Measurements from ENCODE around the gene KRT32. TPM values are rescaled to one million over a fixed set of nuclear protein-coding genes. Genes with fewer than 3 reads are reported as not detected.

KRT32 gene
- total RNA-seq, 4 donors from 2014 or later, result 0.40 to 71.2 (median 14.8) TPM

DNA sequence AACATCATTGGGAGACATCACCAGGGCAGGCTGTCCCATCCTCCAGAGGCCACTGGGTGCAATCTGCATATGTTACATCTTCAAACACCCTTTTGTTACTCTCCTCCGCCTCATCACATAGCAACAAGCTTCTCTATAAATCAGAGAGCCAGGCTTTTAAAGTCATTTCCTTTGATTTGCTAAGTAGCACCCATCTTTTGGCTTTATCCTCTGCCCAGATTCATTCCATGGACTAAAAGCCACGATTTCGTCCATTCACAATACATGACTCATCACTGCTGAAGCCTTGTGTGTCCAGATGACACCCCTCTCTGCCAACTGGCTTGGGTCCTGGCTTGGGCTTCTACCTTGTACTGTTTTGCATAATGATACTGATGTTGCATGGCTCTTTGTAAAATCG lies 24.4 kb downstream of the KRT32 start:
- TF ChIP-seq, protein P1, sequence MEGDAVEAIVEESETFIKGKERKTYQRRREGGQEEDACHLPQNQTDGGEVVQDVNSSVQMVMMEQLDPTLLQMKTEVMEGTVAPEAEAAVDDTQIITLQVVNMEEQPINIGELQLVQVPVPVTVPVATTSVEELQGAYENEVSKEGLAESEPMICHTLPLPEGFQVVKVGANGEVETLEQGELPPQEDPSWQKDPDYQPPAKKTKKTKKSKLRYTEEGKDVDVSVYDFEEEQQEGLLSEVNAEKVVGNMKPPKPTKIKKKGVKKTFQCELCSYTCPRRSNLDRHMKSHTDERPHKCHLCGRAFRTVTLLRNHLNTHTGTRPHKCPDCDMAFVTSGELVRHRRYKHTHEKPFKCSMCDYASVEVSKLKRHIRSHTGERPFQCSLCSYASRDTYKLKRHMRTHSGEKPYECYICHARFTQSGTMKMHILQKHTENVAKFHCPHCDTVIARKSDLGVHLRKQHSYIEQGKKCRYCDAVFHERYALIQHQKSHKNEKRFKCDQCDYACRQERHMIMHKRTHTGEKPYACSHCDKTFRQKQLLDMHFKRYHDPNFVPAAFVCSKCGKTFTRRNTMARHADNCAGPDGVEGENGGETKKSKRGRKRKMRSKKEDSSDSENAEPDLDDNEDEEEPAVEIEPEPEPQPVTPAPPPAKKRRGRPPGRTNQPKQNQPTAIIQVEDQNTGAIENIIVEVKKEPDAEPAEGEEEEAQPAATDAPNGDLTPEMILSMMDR (IDR thresholded peaks at IDR 0.05), result no peak
- no peak for TF ChIP-seq POLR2AphosphoS5 (IDR thresholded peaks at IDR 0.05)
- no peak for TF ChIP-seq EP300 (IDR thresholded peaks at IDR 0.05)
- no peak for TF ChIP-seq POLR2A (IDR thresholded peaks at IDR 0.05)
- 80% methylated on average over 4 of the region's 4 CpGs for WGBS
- Histone ChIP-seq H3K27me3 (peaks cover 13% of the 10 kb centered on the region), H3K36me3 (no peaks in the 10 kb centered on the region), H3K4me3 (no peak overlapping the region), H3K4me1 (no peaks in the 10 kb centered on the region), H3K9me3 (no peaks in the 10 kb centered on the region), H3K27ac (no peak overlapping the region)
- no peak for DNase-seq (ENCODE audit: low spot score in 2 of 2)

DNA sequence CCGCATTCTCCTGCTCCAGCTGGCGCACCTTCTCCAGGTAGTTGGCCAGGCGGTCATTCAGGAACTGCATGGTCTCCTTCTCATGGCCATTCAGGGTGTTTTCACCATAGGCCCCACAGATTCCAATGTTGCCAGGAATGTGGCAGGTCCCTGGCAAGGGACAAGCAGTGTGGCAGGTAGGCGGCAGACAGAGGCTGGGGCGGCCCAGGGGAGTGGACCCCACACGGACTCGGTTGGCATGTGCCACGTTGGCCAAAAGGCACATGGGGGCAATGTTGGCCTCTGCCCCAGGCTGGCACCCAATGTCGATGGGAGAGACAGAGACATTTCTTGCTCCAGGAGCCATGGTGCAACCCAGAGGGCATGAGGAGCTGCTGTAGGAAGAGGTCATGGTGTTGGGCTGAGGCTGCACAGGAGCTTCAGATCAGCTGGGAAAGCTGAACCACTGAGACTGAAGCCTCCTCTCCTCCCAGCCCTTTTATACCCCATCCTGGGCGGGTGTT lies 26.6 kb downstream of the KRT32 start, which contains the start of gene KRT38:
TSS of gene KRT38 (minus strand) at position 453 of the 503 bp plus-strand sequence. CDS start at position 391, 62 bp downstream.
- Histone ChIP-seq H3K4me3 (no peak within 1 kb of the TSS), H3K9me3 (no peaks in the 10 kb centered on the region), H3K4me1 (no peaks in the 10 kb centered on the region), H3K36me3 (no peaks in the 10 kb centered on the region), H3K27ac (no peak within 1 kb of the TSS), H3K27me3 (peaks cover 11% of the 10 kb centered on the region)
- DNase-seq (ENCODE audit: low spot score in 2 of 2), result no peak
- TF ChIP-seq POLR2AphosphoS5 (IDR thresholded peaks at IDR 0.05) (no peak), POLR2A (IDR thresholded peaks at IDR 0.05) (no peak), EP300 (IDR thresholded peaks at IDR 0.05) (no peak)
- TF ChIP-seq, protein P1 (IDR thresholded peaks at IDR 0.05), result no peak
- WGBS, result 92% methylated on average over 6 of the region's 10 CpGs

DNA sequence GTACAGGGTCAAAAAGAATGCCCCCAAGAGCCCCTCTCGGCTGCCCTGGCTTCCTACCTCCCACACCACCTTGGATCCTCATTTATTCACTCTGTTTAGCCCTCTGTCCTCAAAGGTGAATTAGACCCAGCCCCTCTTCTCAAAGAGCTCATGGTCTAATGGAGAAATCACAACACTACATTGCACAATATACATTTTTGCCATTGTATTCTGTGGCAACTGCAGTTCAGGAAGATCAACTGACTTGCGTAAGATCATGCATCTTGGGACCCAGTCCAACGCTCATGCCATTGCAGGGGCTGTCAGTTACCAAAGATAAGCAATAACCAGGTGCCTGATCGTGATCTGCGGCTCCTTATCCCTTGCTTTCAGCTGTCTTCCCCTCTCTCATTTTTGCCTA lies 27.8 kb downstream of the KRT32 start:
- DNase-seq (ENCODE audit: low spot score in 2 of 2), result no peak
- no peak overlapping the region for H3K27ac ChIP-seq
- 85% methylated on average over 4 of the region's 5 CpGs for WGBS
- no peaks in the 10 kb centered on the region for H3K36me3 ChIP-seq
- H3K4me3 ChIP-seq, result no peak overlapping the region
- no peaks in the 10 kb centered on the region for H3K4me1 ChIP-seq
- peaks cover 5% of the 10 kb centered on the region for H3K27me3 ChIP-seq
- H3K9me3 ChIP-seq, result no peaks in the 10 kb centered on the region
- no peak for TF ChIP-seq POLR2AphosphoS5 (IDR thresholded peaks at IDR 0.05)
- TF ChIP-seq, protein P1 (IDR thresholded peaks at IDR 0.05), result no peak
- no peak for TF ChIP-seq POLR2A (IDR thresholded peaks at IDR 0.05)
- no peak for TF ChIP-seq EP300 (IDR thresholded peaks at IDR 0.05)

DNA sequence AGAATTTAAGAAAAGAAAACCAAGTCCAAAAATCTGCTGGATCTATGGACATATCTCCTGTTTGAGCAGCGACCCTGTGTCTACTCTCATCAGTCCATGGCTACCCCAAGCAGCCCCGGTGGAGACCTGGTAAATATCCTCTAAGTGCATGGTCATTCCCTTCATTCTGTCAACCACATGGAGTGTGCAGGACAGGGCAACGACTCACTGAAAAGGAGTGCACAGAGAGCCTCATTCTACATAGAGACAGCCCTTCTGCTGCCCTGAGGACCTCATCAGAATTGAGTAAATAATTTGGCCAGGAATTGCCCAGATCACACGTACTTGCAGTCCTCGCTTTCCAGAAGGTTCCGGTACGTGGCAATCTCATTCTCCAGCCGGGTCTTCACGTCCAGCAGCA lies 29.4 kb downstream of the KRT32 start:
- no peaks in the 10 kb centered on the region for H3K36me3 ChIP-seq
- no peaks in the 10 kb centered on the region for H3K9me3 ChIP-seq
- no peak for TF ChIP-seq POLR2A (IDR thresholded peaks at IDR 0.05)
- TF ChIP-seq POLR2AphosphoS5 (IDR thresholded peaks at IDR 0.05), result no peak
- TF ChIP-seq EP300 (IDR thresholded peaks at IDR 0.05), result no peak
- TF ChIP-seq, protein P1 (IDR thresholded peaks at IDR 0.05), result no peak
- no peak overlapping the region for H3K4me3 ChIP-seq
- no peaks in the 10 kb centered on the region for H3K4me1 ChIP-seq
- H3K27me3 ChIP-seq, result peaks cover 5% of the 10 kb centered on the region
- no peak overlapping the region for H3K27ac ChIP-seq
- DNase-seq (ENCODE audit: low spot score in 2 of 2), result no peak
- 80% methylated on average over 9 of the region's 9 CpGs for WGBS

DNA sequence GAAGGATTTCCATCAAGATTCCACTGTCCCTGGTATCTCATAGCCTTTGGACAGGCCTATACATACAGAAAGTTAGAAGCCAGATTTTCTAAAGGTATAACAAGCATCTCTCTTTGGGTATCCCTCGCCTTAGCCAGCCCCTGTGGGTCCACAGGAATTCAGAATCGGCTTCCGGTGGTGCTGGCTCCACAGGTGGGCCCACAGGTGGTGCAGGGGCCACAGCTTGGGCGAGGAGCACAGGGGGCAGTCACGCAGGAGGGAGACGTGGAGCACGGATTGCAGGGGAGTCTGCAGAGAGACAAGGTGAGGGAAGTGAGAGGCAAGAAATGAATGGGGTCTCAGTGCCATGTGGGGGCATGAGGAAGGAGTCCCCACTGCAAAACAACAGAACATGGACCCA lies 29.9 kb downstream of the KRT32 start:
- WGBS, result 87% methylated on average over 7 of the region's 7 CpGs
- TF ChIP-seq POLR2A (IDR thresholded peaks at IDR 0.05), result no peak
- no peak for TF ChIP-seq EP300 (IDR thresholded peaks at IDR 0.05)
- TF ChIP-seq POLR2AphosphoS5 (IDR thresholded peaks at IDR 0.05), result no peak
- TF ChIP-seq, protein P1 (IDR thresholded peaks at IDR 0.05), result no peak
- Histone ChIP-seq H3K27ac (no peak overlapping the region), H3K4me3 (no peak overlapping the region), H3K27me3 (peaks cover 5% of the 10 kb centered on the region), H3K36me3 (no peaks in the 10 kb centered on the region), H3K9me3 (no peaks in the 10 kb centered on the region), H3K4me1 (no peaks in the 10 kb centered on the region)
- DNase-seq (ENCODE audit: low spot score in 2 of 2), result no peak
